Panc1 (cell line): ENCODE measurements around the gene F5. TPM values are rescaled to one million over a fixed set of nuclear protein-coding genes. Genes with fewer than 3 reads are reported as not detected.

Experiments used
- ATAC-seq: fragments of 200-7000 bp; cut with Tn5 transposase; 2 replicates; pipeline ENCODE4 v1.9.1; 2020; ENCODE audit warnings: mild to moderate bottlenecking, moderate library complexity
- BruUV-seq: library from RNA; stranded (reverse); fragments of 400-500 nt; replicated peaks from 2 replicates; lab custom pipeline; 2021; lab: Mats Ljungman, UMichigan
- CTCF ChIA-PET: fragments of 300-600 bp; sonication (Branson Sonifier 250); formaldehyde crosslinking; loops from one replicate; lab custom pipeline; 2022; ENCODE audit warnings: antibody characterized with exemption; lab: Charles Lee
- POLR2A ChIA-PET: fragments of 300-600 bp; sonication (Branson Sonifier 250); formaldehyde crosslinking; loops from one replicate; lab custom pipeline; 2022; ENCODE audit warnings: antibody characterized with exemption; lab: Charles Lee
- DNase-seq: peaks from one replicate; pipeline ENCODE4 v3.0.0-alpha.2; 2010; ENCODE audit warnings: low read depth, low spot score
- H3K27ac ChIP-seq: 2 replicates; pipeline ENCODE4 v1.5.1; 2011; ENCODE audit warnings: mild to moderate bottlenecking, low read length, inconsistent platforms
- H3K27me3 ChIP-seq: fragments of 200-500 bp; sonication (Bioruptor generic); 2 replicates; pipeline ENCODE4 v1.6.0; 2014; ENCODE audit warnings: low read length, inconsistent platforms; ENCODE audit not compliant: control insufficient read depth, insufficient read depth
- H3K36me3 ChIP-seq: fragments of 200-500 bp; sonication (Bioruptor generic); 2 replicates; pipeline ENCODE4 v1.5.1; 2014; ENCODE audit warnings: inconsistent platforms, mild to moderate bottlenecking, low read length, moderate library complexity; ENCODE audit not compliant: control insufficient read depth, insufficient read depth
- H3K4me1 ChIP-seq: 2 replicates; pipeline ENCODE4 v1.5.1; 2011; ENCODE audit warnings: inconsistent platforms, mild to moderate bottlenecking, low read length, moderate library complexity; ENCODE audit not compliant: control insufficient read depth, insufficient read depth
- H3K4me3 ChIP-seq, 2 experiments: 2 replicates each; pipeline ENCODE4 v1.5.1; 2011 to 2012; ENCODE audit warnings: low read depth in 2 of 2, low read length in 2 of 2, mild to moderate bottlenecking in 2 of 2, inconsistent platforms in 1 of 2, moderate library complexity in 1 of 2
- H3K9me3 ChIP-seq: fragments of 200-500 bp; sonication (Bioruptor generic); 2 replicates; pipeline ENCODE4 v1.5.1; 2014; ENCODE audit warnings: low read depth, mild to moderate bottlenecking, inconsistent platforms, low read length, moderate library complexity; ENCODE audit not compliant: control insufficient read depth, insufficient read depth
- CTCF ChIP-seq: fragments of 450-650 bp; IDR thresholded peaks from 2 replicates; pipeline ENCODE4 v1.5.1; 2017; ENCODE audit warnings: mild to moderate bottlenecking
- POLR2AphosphoS5 ChIP-seq: IDR thresholded peaks from 2 replicates; pipeline ENCODE4 v1.6.1; 2012; ENCODE audit warnings: mild to moderate bottlenecking, low read depth, low read length, moderate library complexity
- REST ChIP-seq, 2 experiments: IDR thresholded peaks; 2 replicates each; pipeline ENCODE4 v1.6.1; 2011 to 2012; ENCODE audit warnings: low read depth in 2 of 2, control low read depth in 1 of 2, low read length in 1 of 2, mild to moderate bottlenecking in 1 of 2, moderate library complexity in 1 of 2; ENCODE audit not compliant: insufficient read depth in 1 of 2
- SIN3A ChIP-seq: IDR thresholded peaks from 2 replicates; pipeline ENCODE4 v1.6.1; 2012; ENCODE audit warnings: low read depth, mild to moderate bottlenecking, low read length, moderate library complexity, borderline replicate concordance; ENCODE audit not compliant: insufficient read depth
- TCF7L2 ChIP-seq: IDR thresholded peaks from 2 replicates; pipeline ENCODE4 v1.6.1; 2011; ENCODE audit warnings: mild to moderate bottlenecking, low read depth, low read length, inconsistent platforms
- in situ Hi-C: cut with HindIII; loops from 2 replicates; pipeline ENCODE4 v1.10.0; 2016; ENCODE audit warnings: low sequenced_read_pairs, low pct_unique_long_range_greater_than_20kb
- intact Hi-C: fragments of 100-400 bp; cut with micrococcal nuclease; formaldehyde crosslinking; loops from one replicate; pipeline ENCODE4 v1.10.0; 2022; ENCODE audit not compliant: unreplicated experiment
- total RNA-seq: library from RNA; stranded (reverse); gene quantifications from one replicate; pipeline ENCODE4 v1.2.1, GENCODE V29; 2021; ENCODE audit not compliant: unreplicated experiment

F5 gene
- total RNA-seq, 1 experiment from 2014 or later, result 0.08 TPM

- Histone ChIP-seq H3K27ac (no peak overlapping the region), H3K4me1 (no peaks in the 10 kb centered on the region), H3K4me3 (no peak overlapping the region), H3K36me3 (no peaks in the 10 kb centered on the region), H3K9me3 (no peaks in the 10 kb centered on the region), H3K27me3 (0 out of 2 replicates have a peak, but pooled peaks cover 5% of the 10 kb centered on the region)
- TF ChIP-seq POLR2AphosphoS5 (no peak), SIN3A (no peak), TCF7L2 (no peak), REST (IDR thresholded peaks at IDR 0.05; ENCODE audit: insufficient read depth in 1 of 2, low read depth in 2 of 2, low read length in 1 of 2) (no peak), CTCF (no peak)
- in situ Hi-C loops (no loop called here), intact Hi-C loops (no loop called here)
- ChIA-PET POLR2A (no interaction called here), CTCF (no interaction called here)
- ATAC-seq, result no peak
- BruUV-seq, result no TSS peak
- no peak for DNase-seq
Measured at GRCh38 chr1:169497317-169497716, 89.0 kb downstream of the F5 start.

DNA sequence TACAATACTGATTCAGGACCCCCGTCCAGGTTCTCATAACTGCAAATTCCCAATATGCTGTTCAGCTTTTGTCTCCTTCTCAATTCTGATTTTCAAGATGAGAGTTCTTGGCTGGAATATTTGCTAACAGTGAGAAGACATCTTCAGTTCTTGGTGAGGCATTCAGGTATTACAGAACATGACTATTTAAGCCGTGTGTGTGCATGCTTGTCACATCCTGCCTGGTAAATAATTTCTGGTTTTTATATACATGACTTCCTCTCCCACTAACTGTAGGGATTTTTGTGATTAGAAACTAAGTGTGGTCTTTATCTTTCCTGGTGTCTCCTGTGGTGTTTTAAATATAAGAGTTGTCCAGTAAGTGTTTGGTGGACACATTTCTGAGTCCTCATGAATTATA, 90.4 kb downstream of the F5 start:
- Histone ChIP-seq H3K9me3 (no peaks in the 10 kb centered on the region), H3K4me1 (no peaks in the 10 kb centered on the region), H3K27ac (no peak overlapping the region), H3K4me3 (no peak overlapping the region), H3K36me3 (no peaks in the 10 kb centered on the region), H3K27me3 (0 out of 2 replicates have a peak, but pooled peaks cover 5% of the 10 kb centered on the region)
- no TSS peak for BruUV-seq
- POLR2A ChIA-PET, result no interaction called here
- intact Hi-C loops (no loop called here), in situ Hi-C loops (no loop called here)
- CTCF ChIA-PET, result no interaction called here
- no peak for TF ChIP-seq SIN3A
- no peak for TF ChIP-seq TCF7L2
- no peak for TF ChIP-seq CTCF
- ATAC-seq, result no peak
- no peak for DNase-seq
